Smooth muscle cell (in vitro differentiated cells): Measurements from ENCODE around the gene EFNA2. TPM values are rescaled to one million over a fixed set of nuclear protein-coding genes. Genes with fewer than 3 reads are reported as not detected.
A peak's percentile ranks its signal among the peaks of the same experiment; 100 is the strongest.

Source experiments
- DNase-seq: peaks from one replicate; lab custom pipeline; 2025; ENCODE audit not compliant: unreplicated experiment; lab: John Stamatoyannopoulos, UW
- H2AFZ ChIP-seq: fragments of 200-600 bp; sonication (generic); 2 replicates; pipeline ENCODE4 v1.6.0; 2016; ENCODE audit warnings: antibody characterized with exemption, low read depth, mild to moderate bottlenecking
- H3F3A ChIP-seq: fragments of 200-600 bp; sonication (generic); 2 replicates; pipeline ENCODE4 v1.6.0; 2017; ENCODE audit warnings: antibody characterized with exemption, low read depth
- H3K27ac ChIP-seq: fragments of 200-600 bp; sonication (generic); 2 replicates; pipeline ENCODE4 v1.5.1; 2016; ENCODE audit warnings: low read depth, mild to moderate bottlenecking
- H3K27me3 ChIP-seq: fragments of 200-600 bp; sonication (generic); 2 replicates; pipeline ENCODE4 v1.6.1; 2016; ENCODE audit warnings: low read depth, mild to moderate bottlenecking
- H3K36me3 ChIP-seq: fragments of 200-600 bp; sonication (generic); 2 replicates; pipeline ENCODE4 v1.5.1; 2016; ENCODE audit warnings: low read depth
- H3K4me1 ChIP-seq: fragments of 200-600 bp; sonication (generic); 2 replicates; pipeline ENCODE4 v1.5.1; 2016; ENCODE audit warnings: low read depth
- H3K4me2 ChIP-seq: fragments of 200-600 bp; sonication (generic); 2 replicates; pipeline ENCODE4 v1.6.0; 2016; ENCODE audit warnings: mild to moderate bottlenecking
- H3K4me3 ChIP-seq: fragments of 200-600 bp; sonication (generic); 2 replicates; pipeline ENCODE4 v1.5.1; 2016; ENCODE audit warnings: mild to moderate bottlenecking
- H3K79me2 ChIP-seq: fragments of 200-600 bp; sonication (generic); 2 replicates; pipeline ENCODE4 v1.6.0; 2016; ENCODE audit warnings: low read depth, mild to moderate bottlenecking
- H3K9ac ChIP-seq: fragments of 200-600 bp; sonication (generic); 2 replicates; pipeline ENCODE4 v1.6.0; 2016; ENCODE audit warnings: low read depth
- H3K9me3 ChIP-seq: fragments of 200-600 bp; sonication (generic); replicated peaks from 2 replicates; pipeline ENCODE4 v1.5.1; 2016; ENCODE audit warnings: low read depth
- H4K20me1 ChIP-seq: fragments of 200-600 bp; sonication (generic); 2 replicates; pipeline ENCODE4 v1.6.0; 2016; ENCODE audit warnings: low read depth
- CTCF ChIP-seq: fragments of 200-600 bp; sonication (generic); IDR thresholded peaks from 2 replicates; pipeline ENCODE4 v1.5.1; 2017; ENCODE audit warnings: borderline replicate concordance, mild to moderate bottlenecking, antibody characterized with exemption; ENCODE audit not compliant: insufficient read depth, poor library complexity, severe bottlenecking
- WGBS: methylation state at CpG from one replicate; pipeline ENCODE4 v1.1.7; 2016; ENCODE audit warnings: low lambda C conversion rate; 5-methylcytosine and 5-hydroxymethylcytosine counted together
- polyA plus RNA-seq: library from polyadenylated mRNA; unstranded; fragments of >200 nt; fragmentation: Nextera tagmentation; extraction: Ambion mirVana; gene quantifications from 2 replicates; pipeline ENCODE4 v1.2.1, GENCODE V29; 2016
- total RNA-seq: library from RNA; depleted of rRNA; stranded (reverse); fragments of >200 nt; gene quantifications from 2 replicates; pipeline ENCODE4 v1.2.3, GENCODE V29; 2014

EFNA2 gene
- total and polyA plus RNA-seq, 2 experiments from 2014 or later = 0.89 to 6.2 TPM

GRCh38 chr19:1247748-1248138 lies 37.9 kb upstream of the EFNA2 start:
- Histone ChIP-seq H3K9ac (peak overlapping the region; percentile 97), H4K20me1 (peaks cover 42% of the 10 kb centered on the region), H3K9me3 (no peaks in the 10 kb centered on the region), H3F3A (peaks cover 16% of the 10 kb centered on the region), H3K36me3 (no peaks in the 10 kb centered on the region), H3K4me3 (peak overlapping the region; percentile 99), H2AFZ (no peak overlapping the region), H3K27me3 (no peaks in the 10 kb centered on the region), H3K4me2 (peak overlapping the region; percentile 93), H3K79me2 (peaks cover 32% of the 10 kb centered on the region), H3K27ac (peak overlapping the region; percentile 99), H3K4me1 (no peaks in the 10 kb centered on the region)
- TF ChIP-seq CTCF = no peak
- 91% methylated on average over 8 of the region's 8 CpGs for WGBS
- DNase-seq = no peak

GRCh38 chr19:1248139-1248785 lies 37.4 kb upstream of the EFNA2 start, which contains the start of gene MIDN:
MIDN (plus strand) TSS chr19:1248583; CDS start chr19:1250297, 1,714 bp downstream.
- Histone ChIP-seq H3K79me2 (peaks cover 33% of the 10 kb centered on the region), H3K9me3 (no peaks in the 10 kb centered on the region), H3K9ac (peak within 1 kb of the TSS; percentile 98), H3F3A (peaks cover 16% of the 10 kb centered on the region), H3K4me1 (no peaks in the 10 kb centered on the region), H3K4me2 (peak within 1 kb of the TSS; percentile 93), H3K36me3 (no peaks in the 10 kb centered on the region), H2AFZ (no peak within 1 kb of the TSS), H3K27ac (peak within 1 kb of the TSS; percentile 99), H3K4me3 (peak within 1 kb of the TSS; percentile 99), H3K27me3 (no peaks in the 10 kb centered on the region), H4K20me1 (peaks cover 46% of the 10 kb centered on the region)
- DNase-seq = peak; percentile 97
- WGBS = 2% methylated on average over 38 of the region's 60 CpGs
- TF ChIP-seq CTCF = peak; percentile 37

- peak; percentile 97 for DNase-seq
- peaks cover 36% of the 10 kb centered on the region for H3K79me2 ChIP-seq
- peak overlapping the region; percentile 99 for H3K27ac ChIP-seq
- no peak overlapping the region for H2AFZ ChIP-seq
- peaks cover 47% of the 10 kb centered on the region for H4K20me1 ChIP-seq
- H3K9ac ChIP-seq = peak overlapping the region; percentile 98
- H3K4me2 ChIP-seq = peak overlapping the region; percentile 93
- H3K4me1 ChIP-seq = peaks cover 6% of the 10 kb centered on the region
- 0% methylated on average over 3 of the region's 74 CpGs for WGBS
- H3K9me3 ChIP-seq = no peaks in the 10 kb centered on the region
- TF ChIP-seq CTCF = peak; percentile 89
- no peaks in the 10 kb centered on the region for H3K36me3 ChIP-seq
- peak overlapping the region; percentile 99 for H3K4me3 ChIP-seq
- peaks cover 22% of the 10 kb centered on the region for H3F3A ChIP-seq
- H3K27me3 ChIP-seq = no peaks in the 10 kb centered on the region
Observed at GRCh38 chr19:1248786-1249297, 36.8 kb upstream of the EFNA2 start.
